Neuronal stem cell (in vitro differentiated cells): Measurements from ENCODE around the gene QRICH1.
A peak's percentile ranks its signal among the peaks of the same experiment; 100 is the strongest.

Experiments used
- DNase-seq: peaks from one replicate; pipeline ENCODE4 v3.0.0-alpha.2; 2013; ENCODE audit warnings: low spot score
- H2AFZ ChIP-seq: one replicate; pipeline ENCODE4 v1.6.1; 2013; ENCODE audit warnings: mild to moderate bottlenecking, low read length, inconsistent platforms
- H2AK5ac ChIP-seq: 2 replicates; pipeline ENCODE4 v1.6.1; 2013; ENCODE audit warnings: low read depth, mild to moderate bottlenecking, inconsistent platforms, low read length, moderate library complexity, mixed read lengths
- H2BK120ac ChIP-seq: 2 replicates; pipeline ENCODE4 v1.6.1; 2013; ENCODE audit warnings: low read depth, mild to moderate bottlenecking, inconsistent platforms, low read length, moderate library complexity, mixed read lengths
- H2BK12ac ChIP-seq: one replicate; pipeline ENCODE4 v1.6.1; 2013; ENCODE audit warnings: low read length, inconsistent platforms
- H2BK15ac ChIP-seq: 2 replicates; pipeline ENCODE4 v1.6.1; 2013; ENCODE audit warnings: mild to moderate bottlenecking, low read length, inconsistent platforms, mixed read lengths
- H2BK5ac ChIP-seq: one replicate; pipeline ENCODE4 v1.6.1; 2013; ENCODE audit warnings: inconsistent platforms, mild to moderate bottlenecking, low read length, moderate library complexity
- H3K14ac ChIP-seq: one replicate; pipeline ENCODE4 v1.6.1; 2013; ENCODE audit warnings: low read length, inconsistent platforms
- H3K18ac ChIP-seq: 2 replicates; pipeline ENCODE4 v1.6.1; 2013; ENCODE audit warnings: low read length, inconsistent platforms
- H3K23ac ChIP-seq: 2 replicates; pipeline ENCODE4 v1.6.1; 2013; ENCODE audit warnings: low read depth, mild to moderate bottlenecking, mixed read lengths, low read length, inconsistent platforms; ENCODE audit not compliant: poor library complexity
- H3K27ac ChIP-seq: replicated peaks from 3 replicates; pipeline ENCODE4 v1.5.1; 2013; ENCODE audit warnings: low read length, inconsistent platforms
- H3K27me3 ChIP-seq, 3 experiments: 2 replicates each; pipeline ENCODE4 v1.6.1; 2013; ENCODE audit warnings: low read length in 3 of 3, mild to moderate bottlenecking in 2 of 3, inconsistent platforms in 1 of 3, low read depth in 1 of 3, mixed read lengths in 1 of 3, moderate library complexity in 1 of 3; ENCODE audit not compliant: control insufficient read depth in 3 of 3, insufficient read depth in 3 of 3
- H3K36me3 ChIP-seq, 2 donors: replicated peaks in 1 of 2; 2 replicates each; pipeline ENCODE4 v1.6.1; 2013; ENCODE audit warnings: low read length in 2 of 2; ENCODE audit not compliant: control insufficient read depth in 2 of 2, insufficient read depth in 2 of 2
- H3K4ac ChIP-seq: 2 replicates; pipeline ENCODE4 v1.6.1; 2013; ENCODE audit warnings: inconsistent platforms, mild to moderate bottlenecking, low read length, moderate library complexity
- H3K4me1 ChIP-seq, 2 donors: 1 replicate in 1 of 2; 2 replicates in 1 of 2; pipeline ENCODE4 v1.6.1; 2013; ENCODE audit warnings: low read length in 2 of 2, low read depth in 1 of 2; ENCODE audit not compliant: control insufficient read depth in 2 of 2, insufficient read depth in 1 of 2
- H3K4me2 ChIP-seq: one replicate; pipeline ENCODE4 v1.6.1; 2013; ENCODE audit warnings: mild to moderate bottlenecking, low read length, inconsistent platforms; ENCODE audit not compliant: insufficient read depth, poor library complexity, severe bottlenecking
- H3K4me3 ChIP-seq, 2 donors: 2 replicates each; pipeline ENCODE4 v1.5.1; 2013; ENCODE audit warnings: low read length in 2 of 2, mild to moderate bottlenecking in 2 of 2, inconsistent platforms in 1 of 2, moderate library complexity in 1 of 2
- H3K79me1 ChIP-seq: one replicate; pipeline ENCODE4 v1.6.1; 2013; ENCODE audit warnings: low read depth, mild to moderate bottlenecking, inconsistent platforms, low read length, moderate library complexity
- H3K9ac ChIP-seq: one replicate; pipeline ENCODE4 v1.6.1; 2013; ENCODE audit warnings: mild to moderate bottlenecking, low read depth, low read length, inconsistent platforms; ENCODE audit not compliant: poor library complexity
- H3K9me3 ChIP-seq, 2 donors: replicated peaks in 1 of 2; 2 replicates each; pipeline versions ENCODE3 to v1.6.1; 2013; ENCODE audit warnings: low read length in 2 of 2, mild to moderate bottlenecking in 2 of 2, inconsistent platforms in 1 of 2, low read depth in 1 of 2, mixed read lengths in 1 of 2, moderate library complexity in 1 of 2; ENCODE audit not compliant: control insufficient read depth in 2 of 2, insufficient read depth in 1 of 2
- H4K8ac ChIP-seq: one replicate; pipeline ENCODE4 v1.6.1; 2013; ENCODE audit warnings: low read depth, mild to moderate bottlenecking, inconsistent platforms, low read length, moderate library complexity
- H4K91ac ChIP-seq: one replicate; pipeline ENCODE4 v1.6.1; 2013; ENCODE audit warnings: low read length, low read depth, mild to moderate bottlenecking, inconsistent platforms; ENCODE audit not compliant: poor library complexity
- WGBS, 2 donors: extraction: QIAGEN DNeasy Blood & Tissue Kit; methylation state at CpG; one replicate each; pipeline ENCODE4 v1.1.7; 2013; ENCODE audit warnings: missing lambda C conversion rate in 2 of 2, mixed read lengths in 1 of 2; ENCODE audit not compliant: insufficient read length in 2 of 2, insufficient replicate concordance in 1 of 2; ENCODE audit errors: extremely low coverage in 2 of 2; 5-methylcytosine and 5-hydroxymethylcytosine counted together

The QRICH1 gene

DNA sequence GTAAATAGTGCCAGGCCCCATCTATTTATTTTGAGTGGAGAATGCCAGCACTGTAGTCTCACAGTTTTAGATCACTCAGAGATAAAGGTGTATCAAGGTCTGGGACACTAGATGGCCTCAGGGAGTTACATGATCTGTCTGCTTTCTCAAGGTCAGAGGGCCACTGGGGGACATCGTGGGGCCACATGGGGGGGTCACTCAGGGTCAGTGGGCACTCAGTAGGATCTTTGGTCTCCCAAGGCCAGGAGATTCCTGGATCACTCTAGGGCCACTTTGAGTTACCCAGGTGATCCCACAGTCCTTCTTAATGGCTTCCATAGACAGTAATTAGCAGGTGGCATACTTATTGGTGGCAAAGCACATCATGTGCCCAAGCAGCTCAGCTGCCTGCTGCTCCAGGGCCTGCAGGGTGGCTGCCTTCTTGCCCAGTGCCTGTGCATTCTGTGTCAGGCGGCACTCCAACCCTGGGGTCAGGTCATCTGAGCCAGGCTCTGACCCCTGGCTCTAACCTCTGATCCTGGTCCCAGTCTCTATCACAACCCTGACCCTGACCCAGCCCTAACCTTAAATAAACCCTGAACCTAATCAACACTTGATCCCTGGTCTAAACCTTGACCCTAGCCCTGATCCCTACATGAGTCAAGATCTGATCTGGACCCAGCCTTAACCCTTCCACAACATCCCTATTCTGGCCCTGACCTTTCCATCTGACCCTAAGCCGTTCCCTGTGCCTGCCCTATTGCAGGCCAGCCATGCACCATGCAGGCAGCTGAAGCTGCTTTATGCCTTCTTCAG, 40.8 kb upstream of the QRICH1 start:
- no peaks in the 10 kb centered on the region for H3K27me3 ChIP-seq

DNA sequence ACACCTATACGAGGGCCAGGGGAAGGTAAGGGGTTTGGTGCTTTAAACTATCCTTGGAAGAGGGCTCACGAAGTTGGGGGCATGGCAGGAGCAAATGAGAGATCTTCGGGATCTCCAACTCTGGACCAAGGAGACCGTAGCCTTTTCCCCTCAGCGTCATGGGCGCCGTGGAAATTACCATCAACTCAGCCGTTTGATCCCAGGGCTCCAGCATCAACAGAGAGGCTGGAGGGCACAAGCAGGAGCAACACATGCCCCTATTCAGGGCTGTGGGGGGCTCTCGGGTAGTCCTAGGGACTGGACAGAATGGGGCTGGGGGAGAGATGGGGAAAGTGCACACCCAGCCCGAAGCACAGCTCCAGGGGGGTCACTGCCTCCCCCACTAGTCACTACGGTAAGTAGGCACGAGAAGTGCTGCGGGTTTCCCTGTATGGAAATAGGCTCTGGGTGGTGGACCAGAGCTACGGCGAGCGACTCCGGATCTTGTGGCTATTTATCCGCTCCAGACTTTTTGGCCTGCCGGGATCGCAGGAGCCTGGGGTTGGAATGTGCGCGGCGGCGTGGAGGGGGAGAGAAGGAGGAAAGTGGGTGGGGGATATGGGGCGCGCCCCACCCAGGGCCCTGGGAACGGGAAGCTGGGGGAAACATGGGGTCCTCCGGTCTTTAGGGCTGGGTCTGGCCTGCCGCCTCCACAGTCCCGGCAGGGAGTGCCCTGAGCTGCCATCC, 39.5 kb upstream of the QRICH1 start:
- H3K9ac ChIP-seq, result peak overlapping the region; percentile 82
- no peak overlapping the region for H4K8ac ChIP-seq
- H3K18ac ChIP-seq, result peak overlapping the region; percentile 98
- H3K36me3 ChIP-seq, result peaks cover 10 to 12% of the 10 kb centered on the region in 2 donors
- no peak overlapping the region for H3K23ac ChIP-seq
- peak overlapping the region; percentile 85 for H3K27ac ChIP-seq
- peak overlapping the region; percentile 95 for H3K4me2 ChIP-seq
- peak; percentile 85 for DNase-seq
- H2BK15ac ChIP-seq, result peak overlapping the region; percentile 71
- peak overlapping the region; percentile 33 for H2BK5ac ChIP-seq
- no peak overlapping the region for H2AK5ac ChIP-seq
- no peak overlapping the region for H4K91ac ChIP-seq
- no peaks in the 10 kb centered on the region for H3K9me3 ChIP-seq
- H3K4me3 ChIP-seq, result peak overlapping the region; percentile 79 to 84
- H3K4me1 ChIP-seq, result peaks cover 4 to 7% of the 10 kb centered on the region in 2 donors
- H2AFZ ChIP-seq, result peak overlapping the region; percentile 95
- H3K4ac ChIP-seq, result peak overlapping the region; percentile 97
- WGBS, 2 donors, result no CpG with 5 or more reads among the region's 30 CpGs
- H3K79me1 ChIP-seq, result peaks cover 3% of the 10 kb centered on the region
- H2BK12ac ChIP-seq, result no peak overlapping the region
- H3K14ac ChIP-seq, result peak overlapping the region; percentile 39
- peak overlapping the region; percentile 88 for H2BK120ac ChIP-seq
- no peaks in the 10 kb centered on the region for H3K27me3 ChIP-seq

More for the DNA sequence above, 40.8 kb upstream of the QRICH1 start:
- H2AFZ ChIP-seq, result no peak overlapping the region
- H3K4me2 ChIP-seq, result no peak overlapping the region
- peak overlapping the region; percentile 28 for H2BK12ac ChIP-seq
- H3K9ac ChIP-seq, result no peak overlapping the region
- no peak for DNase-seq
- H2AK5ac ChIP-seq, result peak overlapping the region; percentile 92
- H3K9me3 ChIP-seq, result no peaks in the 10 kb centered on the region
- no peak overlapping the region for H4K8ac ChIP-seq
- no peak overlapping the region for H3K4me3 ChIP-seq
- no peak overlapping the region for H3K14ac ChIP-seq
- WGBS, 2 donors, result no CpG with 5 or more reads among the region's 3 CpGs
- H3K27ac ChIP-seq, result no peak overlapping the region
- H2BK5ac ChIP-seq, result no peak overlapping the region
- peaks cover 5 to 11% of the 10 kb centered on the region in 2 donors for H3K36me3 ChIP-seq
- peaks cover 3% of the 10 kb centered on the region for H3K79me1 ChIP-seq
- no peak overlapping the region for H2BK120ac ChIP-seq
- peaks cover 4 to 7% of the 10 kb centered on the region in 2 donors for H3K4me1 ChIP-seq
- no peak overlapping the region for H4K91ac ChIP-seq
- H2BK15ac ChIP-seq, result peak overlapping the region; percentile 6
- peak overlapping the region; percentile 48 for H3K18ac ChIP-seq
- H3K23ac ChIP-seq, result no peak overlapping the region
- H3K4ac ChIP-seq, result no peak overlapping the region

DNA sequence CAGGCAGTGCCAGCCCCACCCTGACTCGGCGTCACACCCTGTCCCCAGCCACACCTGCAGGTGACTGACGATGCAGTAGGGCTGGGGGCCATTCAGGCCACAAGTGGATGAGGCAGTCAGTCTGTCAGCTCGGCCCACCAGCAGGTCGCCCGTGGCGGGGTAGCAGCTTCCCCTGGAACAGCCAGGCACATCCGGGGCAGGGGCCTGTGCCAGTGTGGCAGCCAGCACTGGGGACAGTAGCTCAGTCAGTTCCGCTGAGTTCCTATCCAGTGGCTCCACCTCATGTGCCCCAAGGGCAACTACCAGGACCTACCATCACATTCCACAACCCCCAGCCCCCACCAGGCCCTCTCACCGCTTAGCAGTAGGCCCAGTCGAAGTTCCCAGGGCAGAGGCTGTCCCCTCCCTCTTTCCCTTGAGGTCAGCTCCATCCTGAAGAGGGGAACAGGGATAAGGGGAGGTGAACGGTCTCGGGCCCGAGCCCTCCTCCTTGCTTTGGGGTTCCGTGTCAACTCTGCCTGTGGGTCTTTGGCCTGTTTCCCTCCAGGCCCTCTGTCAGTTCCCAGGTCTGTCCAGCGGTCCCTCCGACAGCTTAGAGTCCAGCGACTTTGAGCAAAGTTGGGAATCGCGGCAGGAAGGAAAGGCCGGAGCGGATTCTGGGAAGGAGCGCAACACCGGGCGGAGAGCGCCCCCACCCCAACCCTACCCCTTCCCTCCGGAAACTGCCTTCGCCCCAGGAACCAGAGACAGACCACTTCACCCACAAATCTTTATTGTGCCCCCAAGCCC, 38.8 kb upstream of the QRICH1 start, which contains the start of gene LAMB2:
TSS of gene LAMB2 (minus strand) at position 614 of the 789 bp plus-strand sequence. CDS start at position 431, 183 bp downstream.
- WGBS, 2 donors, result no CpG with 5 or more reads among the region's 28 CpGs
- peak; percentile 83 for DNase-seq
- H4K8ac ChIP-seq, result no peak within 1 kb of the TSS

More for the DNA sequence above, 38.8 kb upstream of the QRICH1 start, which contains the start of gene LAMB2:
- peak within 1 kb of the TSS; percentile 33 for H2BK5ac ChIP-seq
- peak within 1 kb of the TSS; percentile 88 for H2BK120ac ChIP-seq
- peak within 1 kb of the TSS; percentile 77 for H2BK12ac ChIP-seq
- no peak within 1 kb of the TSS for H4K91ac ChIP-seq
- H3K27me3 ChIP-seq, result no peaks in the 10 kb centered on the region
- peaks cover 4 to 7% of the 10 kb centered on the region in 2 donors for H3K4me1 ChIP-seq
- H3K36me3 ChIP-seq, result peaks cover 14 to 17% of the 10 kb centered on the region in 2 donors
- peak within 1 kb of the TSS; percentile 32 for H3K23ac ChIP-seq
- no peaks in the 10 kb centered on the region for H3K9me3 ChIP-seq
- peak within 1 kb of the TSS; percentile 71 for H2BK15ac ChIP-seq
- peak within 1 kb of the TSS; percentile 85 for H3K27ac ChIP-seq
- peak within 1 kb of the TSS; percentile 98 for H3K18ac ChIP-seq
- peak within 1 kb of the TSS; percentile 36 for H2AK5ac ChIP-seq
- peak within 1 kb of the TSS; percentile 79 to 84 for H3K4me3 ChIP-seq
- H3K79me1 ChIP-seq, result peaks cover 3% of the 10 kb centered on the region
- H2AFZ ChIP-seq, result peak within 1 kb of the TSS; percentile 95
- H3K4ac ChIP-seq, result peak within 1 kb of the TSS; percentile 97
- H3K4me2 ChIP-seq, result peak within 1 kb of the TSS; percentile 95
- H3K9ac ChIP-seq, result peak within 1 kb of the TSS; percentile 95
- peak within 1 kb of the TSS; percentile 39 for H3K14ac ChIP-seq
